K562 (cell line): ENCODE results near the gene EFCAB8. TPM values are rescaled to one million over a fixed set of nuclear protein-coding genes. Genes with fewer than 3 reads are reported as not detected.

Experiments used
- BCL6 ChIP-seq: fragments of 250-450 bp; sonication (Bioruptor Pico); IDR thresholded peaks from 2 replicates; pipeline ENCODE4 v1.4.0; 2020
- CTBP1 ChIP-seq: fragments of 450-650 bp; IDR thresholded peaks from 2 replicates; pipeline ENCODE4 v1.6.1; 2016; ENCODE audit warnings: borderline replicate concordance
- CTCF ChIP-seq, 3 experiments: IDR thresholded peaks in 2 of 3; conservative IDR thresholded peaks in 1 of 3; 2 replicates each; pipeline ENCODE4 v1.5.1; 2011 to 2012; ENCODE audit warnings: low read length in 3 of 3, mild to moderate bottlenecking in 3 of 3, control low read depth in 2 of 3, improper control_type of control experiment in 1 of 3, inconsistent platforms in 1 of 3, low read depth in 1 of 3, mixed read lengths in 1 of 3, moderate library complexity in 1 of 3; ENCODE audit not compliant: insufficient read depth in 2 of 3
- DLX4 ChIP-seq: fragments of 250-450 bp; sonication (Bioruptor Pico); IDR thresholded peaks from 2 replicates; pipeline ENCODE4 v1.6.1; 2021; ENCODE audit warnings: mild to moderate bottlenecking
- DNMT1 ChIP-seq: fragments of 450-650 bp; IDR thresholded peaks from 2 replicates; pipeline ENCODE4 v1.6.1; 2016; ENCODE audit warnings: antibody characterized with exemption, mild to moderate bottlenecking
- ESRRA ChIP-seq: fragments of 450-650 bp; IDR thresholded peaks from 2 replicates; pipeline ENCODE4 v1.6.1; 2014; ENCODE audit warnings: low read depth, mild to moderate bottlenecking, moderate library complexity, borderline replicate concordance
- IFI16 ChIP-seq: fragments of 250-450 bp; sonication (Bioruptor Pico); IDR thresholded peaks from 2 replicates; pipeline ENCODE4 v2.1.2; 2022; ENCODE audit warnings: mild to moderate bottlenecking, inconsistent platforms
- MAFF ChIP-seq: IDR thresholded peaks from 2 replicates; pipeline ENCODE4 v1.6.1; 2012; ENCODE audit warnings: low read length, improper control_type of control experiment
- NKRF ChIP-seq: fragments of 450-650 bp; IDR thresholded peaks from 2 replicates; pipeline ENCODE4 v1.6.1; 2016; ENCODE audit warnings: borderline replicate concordance
- PBX2 ChIP-seq, 2 experiments: IDR thresholded peaks in 1 of 2; conservative IDR thresholded peaks in 1 of 2; 2 replicates each; pipeline ENCODE4 v1.6.1; 2016; ENCODE audit warnings: low read depth in 2 of 2, mild to moderate bottlenecking in 1 of 2, missing compliant biosample characterization in 1 of 2, missing genetic modification characterization in 1 of 2, moderate library complexity in 1 of 2
- PRDM10 ChIP-seq: fragments of 450-650 bp; IDR thresholded peaks from 2 replicates; pipeline ENCODE4 v1.6.1; 2018; ENCODE audit not compliant: partially characterized antibody
- STAG1 ChIP-seq: sonication (generic); formaldehyde crosslinking; IDR thresholded peaks from 2 replicates; pipeline ENCODE4 v1.5.0; 2020; ENCODE audit warnings: missing genetic modification reagents, borderline replicate concordance
- TAF15 ChIP-seq: fragments of 200-400 bp; formaldehyde crosslinking; IDR thresholded peaks from 2 replicates; pipeline ENCODE4 v1.6.1; 2017; ENCODE audit warnings: mild to moderate bottlenecking, low read depth, low read length, moderate library complexity
- ZNF133 ChIP-seq: fragments of 250-450 bp; sonication (Bioruptor Pico); IDR thresholded peaks from 2 replicates; pipeline ENCODE4 v1.4.0; 2020; ENCODE audit warnings: mild to moderate bottlenecking
- ZNF143 ChIP-seq: sonication (generic); formaldehyde crosslinking; IDR thresholded peaks from 2 replicates; pipeline ENCODE4 v1.9.0; 2022; ENCODE audit warnings: mild to moderate bottlenecking, missing genetic modification reagents
- polyA plus RNA-seq, 8 experiments: library from polyadenylated mRNA; depleted of rRNA in 4 of 8; stranded (reverse) in 5 of 8; unstranded in 3 of 8; fragments of >200 nt; fragmentation: Nextera tagmentation in 2 of 8; fragmentation: Illumina TruSeq in 1 of 8; extraction: Ambion mirVana in 2 of 8; extraction: Trizol in 1 of 8; gene quantifications; 2 replicates each; pipeline versions ENCODE4 v1.2.1 to v1.2.3, GENCODE V29; 2011 to 2014; ENCODE audit warnings: inconsistent platforms in 1 of 8, missing spikeins in 1 of 8
- total RNA-seq, 7 experiments: library from RNA; depleted of rRNA in 6 of 7; stranded (reverse); fragments of >200 nt in 6 of 7; fragmentation: Illumina TruSeq in 2 of 7; extraction: Trizol in 2 of 7; gene quantifications; 2 replicates each; pipeline versions ENCODE4 v1.2.1 to v1.2.3, GENCODE V29; 2011 to 2021; ENCODE audit warnings: low replicate concordance in 1 of 7

Gene EFCAB8
- total and polyA plus RNA-seq, 9 of the 15 experiments (the other 6 are each of a cell fraction or from before 2014, with no cell fraction given) = 0.03 to 0.18 (median 0.11) TPM; not detected in 6

- TF ChIP-seq MAFF (no peak), ZNF143 (no peak), PRDM10 (peak; percentile 67), TAF15 (no peak), NKRF (no peak), PBX2 (CRISPR knock-in tag; IDR thresholded peaks at IDR 0.05; ENCODE audit: low read depth) (no peak), PBX2 (tag; conservative IDR thresholded peaks at IDR 0.05; ENCODE audit: low read depth) (no peak), ESRRA (peak; percentile 81; the same call in 1 of the 2 replicates), CTBP1 (peak; percentile 56), DLX4 (CRISPR knock-in tag) (no peak), STAG1 (CRISPR knock-in tag) (no peak), DNMT1 (no peak), BCL6 (CRISPR knock-in tag) (no peak), IFI16 (CRISPR knock-in tag) (no peak), CTCF (IDR thresholded peaks at IDR 0.05 in 2 of 3, conservative IDR thresholded peaks at IDR 0.05 in 1 of 3; ENCODE audit: insufficient read depth in 2 of 3, low read depth in 1 of 3, low read length in 3 of 3) (peak; percentile 21 to 34 (median 22); a peak in 3 of 6 replicates), ZNF133 (CRISPR knock-in tag) (no peak)
Measured at GRCh38 chr20:32858701-32859372, at the start of gene EFCAB8 (continued).
